Measurements from ENCODE around the gene TMEM259.

TMEM259 gene

DNA sequence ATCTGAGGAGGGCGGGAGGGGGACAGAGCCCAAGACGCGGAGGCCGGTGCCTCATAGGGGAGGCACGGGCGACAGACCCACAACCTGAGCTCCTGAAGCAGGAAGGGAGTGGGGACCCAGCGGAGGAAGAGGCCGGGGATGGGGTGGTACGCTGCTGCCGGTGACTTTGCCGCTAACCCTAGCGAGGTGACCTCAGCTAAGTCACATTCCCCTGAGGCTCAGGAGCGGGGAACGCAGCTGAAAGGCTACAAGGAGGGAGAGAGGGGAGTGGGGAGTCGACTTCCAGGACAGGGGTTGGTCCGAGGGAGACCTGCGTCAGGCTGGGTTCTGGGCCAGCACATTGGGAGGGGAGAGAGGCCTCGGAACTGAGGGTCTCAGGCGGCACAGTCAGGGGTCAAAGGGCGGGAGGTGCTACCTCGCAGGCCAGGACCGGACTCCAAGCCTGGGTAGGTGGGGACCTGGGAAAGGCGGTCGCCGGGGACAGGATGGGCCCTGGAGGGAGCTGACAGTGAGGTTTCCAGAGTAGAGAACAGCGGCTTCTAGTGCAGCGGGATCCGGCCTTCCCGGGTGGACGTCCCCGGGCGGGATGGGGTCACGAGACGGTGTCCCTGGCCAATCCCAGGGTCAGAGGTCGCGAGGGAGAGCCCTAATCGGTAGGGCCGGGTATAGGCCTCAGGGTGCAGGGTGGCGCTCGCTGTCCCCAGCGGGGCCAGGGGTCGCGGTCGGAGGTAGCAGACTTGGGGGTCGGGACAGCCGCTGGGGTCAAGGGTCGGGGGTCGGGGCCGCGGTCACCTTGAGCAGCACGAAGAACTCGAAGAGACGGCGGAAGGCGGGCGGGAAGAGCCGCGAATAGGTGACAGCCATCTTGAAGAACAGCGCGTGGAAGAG is 699 bp downstream of the TMEM259 start:
- TF ChIP-seq, protein P1, sequence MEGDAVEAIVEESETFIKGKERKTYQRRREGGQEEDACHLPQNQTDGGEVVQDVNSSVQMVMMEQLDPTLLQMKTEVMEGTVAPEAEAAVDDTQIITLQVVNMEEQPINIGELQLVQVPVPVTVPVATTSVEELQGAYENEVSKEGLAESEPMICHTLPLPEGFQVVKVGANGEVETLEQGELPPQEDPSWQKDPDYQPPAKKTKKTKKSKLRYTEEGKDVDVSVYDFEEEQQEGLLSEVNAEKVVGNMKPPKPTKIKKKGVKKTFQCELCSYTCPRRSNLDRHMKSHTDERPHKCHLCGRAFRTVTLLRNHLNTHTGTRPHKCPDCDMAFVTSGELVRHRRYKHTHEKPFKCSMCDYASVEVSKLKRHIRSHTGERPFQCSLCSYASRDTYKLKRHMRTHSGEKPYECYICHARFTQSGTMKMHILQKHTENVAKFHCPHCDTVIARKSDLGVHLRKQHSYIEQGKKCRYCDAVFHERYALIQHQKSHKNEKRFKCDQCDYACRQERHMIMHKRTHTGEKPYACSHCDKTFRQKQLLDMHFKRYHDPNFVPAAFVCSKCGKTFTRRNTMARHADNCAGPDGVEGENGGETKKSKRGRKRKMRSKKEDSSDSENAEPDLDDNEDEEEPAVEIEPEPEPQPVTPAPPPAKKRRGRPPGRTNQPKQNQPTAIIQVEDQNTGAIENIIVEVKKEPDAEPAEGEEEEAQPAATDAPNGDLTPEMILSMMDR (IDR thresholded peaks at IDR 0.05; ENCODE audit: low read depth, low read length) = no peak
- in situ Hi-C loops (cut with HindIII; ENCODE audit: low sequenced_read_pairs) = no loop called here
- H3K4me3 ChIP-seq (ENCODE audit: low read depth, low read length) = peak overlapping the region; percentile 95
- no peak for DNase-seq (ENCODE audit: low read depth, low spot score)

DNA sequence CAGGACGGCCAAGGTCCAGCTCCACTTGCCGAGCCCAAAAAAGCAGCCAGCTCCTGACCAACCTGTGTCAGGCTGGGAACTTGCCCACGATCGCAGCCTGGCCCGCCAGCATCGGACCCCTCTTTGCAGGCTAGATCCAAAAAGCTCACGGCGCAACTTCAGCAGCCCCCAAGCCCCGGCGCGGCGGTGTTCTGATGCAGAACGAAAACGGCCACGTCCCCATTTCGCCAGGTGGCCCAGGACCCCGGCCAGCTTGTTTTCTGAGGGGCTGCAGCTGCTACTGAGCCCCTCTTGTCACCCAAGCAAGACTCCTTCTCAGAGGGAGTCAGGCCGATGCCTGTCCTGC is 1.3 kb downstream of the TMEM259 start:
- TF ChIP-seq, protein P1 (IDR thresholded peaks at IDR 0.05; ENCODE audit: low read depth, low read length) = no peak
- peak overlapping the region; percentile 95 for H3K4me3 ChIP-seq (ENCODE audit: low read depth, low read length)
- in situ Hi-C loops (cut with HindIII; ENCODE audit: low sequenced_read_pairs) = no loop called here
- DNase-seq (ENCODE audit: low read depth, low spot score) = no peak

DNA sequence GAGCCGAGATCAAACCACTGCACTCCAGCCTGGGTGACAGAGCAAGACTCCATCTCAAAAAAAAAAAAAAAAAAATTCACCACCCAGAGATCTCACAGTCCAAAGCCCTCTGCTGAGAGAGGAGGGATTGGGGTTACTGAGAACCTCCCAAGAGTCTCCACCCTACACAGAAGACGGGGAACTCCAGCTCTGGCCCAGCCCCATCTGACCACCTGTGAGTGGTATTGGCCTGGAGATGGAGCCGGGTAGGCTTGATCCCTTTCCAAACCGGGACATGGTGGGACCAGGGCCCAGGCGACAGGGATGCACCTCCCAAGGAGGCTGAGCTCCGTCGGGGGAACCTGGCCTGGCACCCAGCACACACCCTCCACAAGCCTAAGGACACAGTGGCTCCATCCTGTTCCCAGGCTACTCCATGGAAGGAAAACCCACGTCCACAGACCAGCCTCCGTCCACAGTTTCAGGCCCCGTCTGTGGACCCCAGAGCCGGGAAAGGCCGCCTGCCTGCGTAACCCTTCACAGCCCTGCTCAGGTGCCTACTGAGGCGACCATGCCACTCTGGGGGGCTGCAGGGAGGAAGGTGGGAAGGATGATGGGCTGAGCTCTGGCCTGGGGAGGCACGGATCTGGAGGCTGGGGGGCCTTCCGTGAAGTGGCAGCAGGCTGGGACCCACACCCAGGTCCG is 1.8 kb downstream of the TMEM259 start:
- TF ChIP-seq, protein P1 (IDR thresholded peaks at IDR 0.05; ENCODE audit: low read depth, low read length) = no peak
- peak overlapping the region; percentile 95 for H3K4me3 ChIP-seq (ENCODE audit: low read depth, low read length)
- no peak for DNase-seq (ENCODE audit: low read depth, low spot score)
- in situ Hi-C loops (cut with HindIII; ENCODE audit: low sequenced_read_pairs) = no loop called here

DNA sequence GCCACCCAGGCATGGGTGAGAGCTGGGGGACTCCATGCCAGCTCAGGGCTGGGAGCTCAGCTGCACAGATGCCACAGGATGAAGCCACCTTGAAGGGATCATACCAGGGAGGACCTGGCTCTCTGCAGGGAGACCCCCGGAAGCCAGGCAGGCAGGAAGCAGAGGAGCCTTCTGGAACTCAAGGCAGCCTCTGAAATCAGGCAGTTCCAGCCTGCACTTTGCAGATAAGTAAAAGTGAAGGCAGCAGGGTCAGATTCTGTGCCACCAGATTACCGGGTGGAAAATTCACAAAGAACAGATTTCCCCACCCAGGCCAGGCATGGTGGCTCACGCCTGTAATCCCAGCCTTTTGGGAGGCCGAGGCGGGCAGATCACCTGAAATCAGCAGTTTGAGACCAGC is 2.5 kb downstream of the TMEM259 start:
- in situ Hi-C loops (cut with HindIII; ENCODE audit: low sequenced_read_pairs) = no loop called here
- TF ChIP-seq, protein P1 (IDR thresholded peaks at IDR 0.05; ENCODE audit: low read depth, low read length) = no peak
- no peak overlapping the region for H3K4me3 ChIP-seq (ENCODE audit: low read depth, low read length)
- no peak for DNase-seq (ENCODE audit: low read depth, low spot score)

DNA sequence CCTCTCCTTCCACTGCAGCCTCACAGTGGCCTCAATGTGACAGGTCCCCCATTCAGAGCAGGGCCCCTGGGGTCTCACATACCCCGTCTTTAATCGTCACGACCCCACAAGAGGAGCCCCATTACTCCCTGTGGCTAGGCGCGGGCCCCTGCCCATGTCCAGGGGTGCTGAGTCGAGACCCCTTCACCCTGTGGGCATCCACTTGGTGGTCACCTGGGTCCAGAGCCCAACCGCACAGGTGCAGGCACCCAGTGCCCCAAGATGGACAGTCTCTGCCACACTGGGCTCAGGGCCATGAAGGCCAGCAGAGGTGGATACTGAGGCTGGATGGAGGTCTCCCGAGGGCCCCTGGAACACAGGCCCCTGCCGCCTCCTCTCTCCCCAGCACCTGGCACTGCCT is 3.0 kb downstream of the TMEM259 start:
- in situ Hi-C loops (cut with HindIII; ENCODE audit: low sequenced_read_pairs) = no loop called here

DNA sequence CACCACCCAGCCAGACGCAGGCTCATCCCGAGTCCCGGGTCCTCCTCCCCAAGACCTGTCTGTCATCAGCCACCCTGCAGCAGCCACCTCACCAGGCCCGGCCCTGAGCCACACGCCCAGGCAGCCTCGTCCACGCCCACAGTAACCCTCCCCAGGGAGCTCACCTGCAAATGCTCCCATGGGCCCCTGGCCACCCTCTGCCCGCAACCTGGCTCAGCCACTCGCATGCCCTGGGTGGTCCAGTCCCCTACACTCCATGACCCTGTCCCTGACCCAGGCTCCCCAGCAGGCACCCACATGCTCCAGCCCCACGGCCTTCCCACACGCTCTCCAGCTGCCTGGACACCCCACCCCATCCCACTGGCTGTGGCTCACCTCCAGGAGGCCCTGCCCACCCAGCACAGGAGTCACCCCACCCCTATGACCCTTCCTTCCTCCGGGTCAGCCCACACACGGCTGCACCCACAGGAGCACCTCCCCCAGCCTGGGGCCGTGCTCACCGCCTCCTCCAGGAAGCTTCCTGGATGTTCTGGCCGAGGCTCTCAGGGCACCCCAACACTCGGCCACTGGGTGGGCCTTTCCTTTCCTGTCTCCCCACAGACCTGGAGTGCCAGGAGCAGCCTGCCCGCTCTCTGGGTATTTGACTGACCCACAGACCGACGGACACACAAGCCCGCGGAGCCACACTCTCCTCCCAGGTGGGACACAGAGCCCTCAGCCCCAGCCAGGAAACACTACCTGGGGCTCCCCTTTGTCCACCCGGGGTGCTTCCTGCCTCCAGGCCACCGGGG is 3.6 kb downstream of the TMEM259 start:
- H3K4me3 ChIP-seq (ENCODE audit: low read depth, low read length) = no peak overlapping the region
- in situ Hi-C loops (cut with HindIII; ENCODE audit: low sequenced_read_pairs) = no loop called here
- DNase-seq (ENCODE audit: low read depth, low spot score) = no peak
- TF ChIP-seq, protein P1 (IDR thresholded peaks at IDR 0.05; ENCODE audit: low read depth, low read length) = no peak

More for the DNA sequence above, 3.0 kb downstream of the TMEM259 start:
- DNase-seq (ENCODE audit: low read depth, low spot score) = no peak
- TF ChIP-seq, protein P1 (IDR thresholded peaks at IDR 0.05; ENCODE audit: low read depth, low read length) = no peak
- no peak overlapping the region for H3K4me3 ChIP-seq (ENCODE audit: low read depth, low read length)

Measured in astrocyte of the spinal cord (primary cell).